Retinal pigment epithelial cell (primary cell): Measurements from ENCODE around the gene ZMYM1.

Source experiments
- DNase-seq: peaks from one replicate; pipeline ENCODE4 v3.0.0-alpha.2; 2010; ENCODE audit warnings: low read depth
- H3K4me3 ChIP-seq: 2 replicates; pipeline ENCODE4 v1.5.1; 2011; ENCODE audit warnings: mild to moderate bottlenecking, low read length, control low read depth, moderate library complexity
- TF ChIP-seq, protein P1 (sequence below): conservative IDR thresholded peaks from 2 replicates; pipeline ENCODE4 v1.5.1; 2011; ENCODE audit warnings: low read depth, low read length, control low read depth, inconsistent platforms

Gene ZMYM1

DNA sequence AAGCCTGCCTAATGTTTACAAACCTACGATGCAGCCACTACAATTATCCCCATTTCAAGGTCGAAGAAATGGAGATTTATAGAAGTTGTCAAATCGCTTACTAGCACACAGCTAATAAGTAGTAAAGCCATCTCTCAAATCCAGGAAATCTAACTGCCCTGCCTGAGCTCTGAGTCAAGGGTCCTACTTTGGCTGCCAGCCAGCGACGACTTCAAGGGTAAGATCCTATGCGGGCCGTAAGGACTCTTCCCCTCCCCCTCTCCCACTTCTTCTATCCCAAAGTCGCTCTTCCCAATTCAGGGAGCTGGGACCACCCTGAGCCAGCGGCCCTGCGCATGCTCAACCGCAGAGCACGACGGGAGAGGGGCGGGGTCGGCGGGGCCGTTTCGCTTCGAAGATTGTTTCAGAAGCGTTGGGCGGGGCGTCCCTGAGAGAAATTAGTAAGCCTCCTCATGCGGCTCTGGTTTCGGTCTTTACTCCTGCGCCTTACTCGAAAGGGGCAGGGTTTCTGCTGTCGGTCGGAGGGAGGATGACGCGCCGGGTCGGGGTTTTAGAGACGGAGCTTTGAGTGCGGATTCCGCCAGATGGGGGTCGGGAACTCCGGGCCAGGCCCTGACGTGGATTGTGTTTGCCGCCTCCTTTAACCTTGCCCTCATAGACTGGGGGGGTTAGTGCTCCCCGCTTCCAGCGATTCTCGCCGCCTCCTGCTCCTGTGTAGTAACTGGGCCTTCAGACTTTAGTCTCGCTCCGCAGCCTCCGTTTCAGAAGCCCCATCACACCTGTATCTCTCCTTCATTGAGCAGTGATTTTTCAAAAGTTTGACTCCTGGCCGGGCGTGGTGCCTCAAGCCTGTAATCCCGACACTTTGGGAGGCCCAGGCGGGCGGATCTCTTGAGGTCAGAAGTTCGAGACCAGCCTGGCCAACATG lies at the start of gene ZMYM1:
TSS of gene ZMYM1 (plus strand) at position 383 of the 928 bp plus-strand sequence. CDS start 14,603 bp downstream, outside the sequence.
- peak within 1 kb of the TSS; percentile 83 for H3K4me3 ChIP-seq
- peak; percentile 42 for DNase-seq
- TF ChIP-seq, protein P1, sequence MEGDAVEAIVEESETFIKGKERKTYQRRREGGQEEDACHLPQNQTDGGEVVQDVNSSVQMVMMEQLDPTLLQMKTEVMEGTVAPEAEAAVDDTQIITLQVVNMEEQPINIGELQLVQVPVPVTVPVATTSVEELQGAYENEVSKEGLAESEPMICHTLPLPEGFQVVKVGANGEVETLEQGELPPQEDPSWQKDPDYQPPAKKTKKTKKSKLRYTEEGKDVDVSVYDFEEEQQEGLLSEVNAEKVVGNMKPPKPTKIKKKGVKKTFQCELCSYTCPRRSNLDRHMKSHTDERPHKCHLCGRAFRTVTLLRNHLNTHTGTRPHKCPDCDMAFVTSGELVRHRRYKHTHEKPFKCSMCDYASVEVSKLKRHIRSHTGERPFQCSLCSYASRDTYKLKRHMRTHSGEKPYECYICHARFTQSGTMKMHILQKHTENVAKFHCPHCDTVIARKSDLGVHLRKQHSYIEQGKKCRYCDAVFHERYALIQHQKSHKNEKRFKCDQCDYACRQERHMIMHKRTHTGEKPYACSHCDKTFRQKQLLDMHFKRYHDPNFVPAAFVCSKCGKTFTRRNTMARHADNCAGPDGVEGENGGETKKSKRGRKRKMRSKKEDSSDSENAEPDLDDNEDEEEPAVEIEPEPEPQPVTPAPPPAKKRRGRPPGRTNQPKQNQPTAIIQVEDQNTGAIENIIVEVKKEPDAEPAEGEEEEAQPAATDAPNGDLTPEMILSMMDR, result no peak

- TF ChIP-seq, protein P1, result no peak
- DNase-seq, result no peak
- no peak overlapping the region for H3K4me3 ChIP-seq
These were observed 49.4 kb upstream of the ZMYM1 start for GRCh38 chr1:35029761-35030160.

DNA sequence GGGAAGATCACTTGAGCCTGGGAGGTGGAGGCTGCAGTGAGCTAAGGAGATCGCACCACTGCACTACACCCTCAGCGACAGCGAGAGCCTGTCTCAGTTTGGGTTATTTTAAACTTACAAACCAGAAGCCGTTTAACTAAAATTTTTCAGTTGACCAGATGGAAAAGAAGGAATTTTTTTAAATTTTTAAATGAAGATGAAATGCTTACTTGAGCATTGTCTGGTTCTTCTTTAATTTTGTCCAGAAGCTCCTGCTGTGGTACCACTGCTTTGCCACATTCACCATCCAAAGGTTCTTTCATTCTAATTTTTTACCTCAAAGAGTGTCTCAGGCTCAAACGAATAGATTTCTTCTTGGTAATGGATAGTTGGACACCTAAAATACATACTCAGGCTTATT lies 48.8 kb upstream of the ZMYM1 start:
- TF ChIP-seq, protein P1, result no peak
- peak overlapping the region; percentile 97 for H3K4me3 ChIP-seq
- no peak for DNase-seq

DNA sequence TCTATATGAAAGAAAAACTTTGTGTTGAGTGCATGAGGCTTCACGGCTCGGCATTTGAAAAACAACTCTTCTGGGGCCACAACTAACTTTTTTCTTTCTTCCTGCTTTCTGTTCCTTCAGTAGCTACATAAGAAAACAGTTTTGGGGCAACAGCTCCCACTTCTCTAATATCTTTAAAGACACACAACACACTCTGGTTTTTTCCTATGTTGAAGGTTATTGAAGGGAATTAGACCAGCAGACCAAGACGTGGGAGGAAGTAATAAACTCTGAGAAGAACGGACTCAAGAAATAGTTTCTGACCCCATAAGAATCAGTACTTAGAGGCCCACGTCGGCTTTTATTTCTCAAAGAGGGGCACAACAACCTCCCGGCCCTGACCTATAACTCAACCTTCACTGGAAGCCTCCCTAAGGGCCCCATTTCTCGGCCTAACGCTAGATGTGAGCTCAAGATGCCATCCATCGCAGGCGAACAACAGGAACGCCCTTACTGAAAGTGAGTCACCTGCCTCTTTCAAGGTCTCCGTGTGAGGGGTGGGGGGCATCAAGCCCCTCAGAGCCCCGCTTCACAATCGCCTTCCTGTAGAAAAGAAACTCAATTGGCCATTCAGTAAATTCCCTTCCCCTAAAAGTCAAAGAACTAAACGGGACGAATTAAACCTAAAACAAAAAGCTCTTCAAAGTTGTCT lies 48.3 kb upstream of the ZMYM1 start:
- peak overlapping the region; percentile 97 for H3K4me3 ChIP-seq
- DNase-seq, result no peak
- TF ChIP-seq, protein P1, result no peak

GRCh38 chr1:35032384-35032739 lies 46.8 kb upstream of the ZMYM1 start:
- no peak for DNase-seq
- TF ChIP-seq, protein P1, result no peak
- no peak overlapping the region for H3K4me3 ChIP-seq

- TF ChIP-seq, protein P1, result no peak
- no peak overlapping the region for H3K4me3 ChIP-seq
- DNase-seq, result no peak
These were observed 45.8 kb upstream of the ZMYM1 start for GRCh38 chr1:35033346-35033745.

DNA sequence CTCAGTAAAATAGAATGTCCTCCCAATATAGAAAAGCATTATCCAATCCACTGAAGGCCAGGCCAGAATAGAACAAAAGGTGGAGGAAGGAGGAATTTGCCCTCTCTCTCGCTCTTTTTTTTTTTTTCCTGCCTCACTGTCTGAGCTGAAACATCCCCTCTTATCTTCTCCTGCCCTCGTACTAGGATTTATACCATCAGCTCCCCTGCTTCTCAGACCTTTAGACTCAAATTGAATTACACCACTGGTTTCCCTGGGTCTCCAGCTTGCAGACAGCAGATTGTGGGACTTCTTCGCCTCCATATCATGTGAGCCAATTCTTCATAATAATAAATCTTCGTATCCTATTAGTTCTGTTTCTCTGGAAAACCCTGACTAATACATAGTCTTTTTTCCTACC lies 42.6 kb upstream of the ZMYM1 start:
- no peak overlapping the region for H3K4me3 ChIP-seq
- DNase-seq, result no peak
- TF ChIP-seq, protein P1, result no peak
